GM13977 (cell line): ENCODE data around the gene THRA.

Source experiments
- DNase-seq: peaks from one replicate; pipeline ENCODE4 v3.0.0; 2012; ENCODE audit warnings: low spot score
- CTCF ChIP-seq: IDR thresholded peaks from 2 replicates; pipeline ENCODE4 v1.5.1; 2012; ENCODE audit warnings: mild to moderate bottlenecking, control low read depth; ENCODE audit not compliant: insufficient read depth; ENCODE audit errors: extremely low read depth, missing control alignments
- in situ Hi-C: fragments of 300-500 bp; cut with MboI; formaldehyde crosslinking; loops from one replicate; pipeline ENCODE4 v1.12.0; 2022; ENCODE audit warnings: low sequenced_read_pairs, low pct_unique_long_range_greater_than_20kb, mixed read lengths, inconsistent platforms; ENCODE audit not compliant: unreplicated experiment

The THRA gene

GRCh38 chr17:40106760-40107521 lies 44.2 kb downstream of the THRA start:
- in situ Hi-C loops: no loop called here
- no peak for TF ChIP-seq CTCF
- DNase-seq: no peak

- TF ChIP-seq CTCF: no peak
- no peak for DNase-seq
- in situ Hi-C loops: no loop called here
Measured at GRCh38 chr17:40107522-40108174, 44.9 kb downstream of the THRA start.

- TF ChIP-seq CTCF: peak; percentile 18
- DNase-seq: no peak
- in situ Hi-C loops: no loop called here
Measured at GRCh38 chr17:40108970-40109824, 46.4 kb downstream of the THRA start.

GRCh38 chr17:40110026-40110845 lies 47.5 kb downstream of the THRA start:
- TF ChIP-seq CTCF: no peak
- DNase-seq: no peak
- in situ Hi-C loops: no loop called here

GRCh38 chr17:40111221-40112128 lies 48.7 kb downstream of the THRA start:
- peak; percentile 87 for TF ChIP-seq CTCF
- peak; percentile 82 for DNase-seq
- in situ Hi-C loops: no loop called here
